GM23248 (cell line): ENCODE measurements around the gene DPP10. TPM values are rescaled to one million over a fixed set of nuclear protein-coding genes. Genes with fewer than 3 reads are reported as not detected.
"Not testable (repeated sequence)": the region's sequence is repeated elsewhere in the genome, so short reads cannot be mapped to it uniquely, and the experiment has no call there.

Experiments used
- DNase-seq: peaks from one replicate; pipeline ENCODE4 v3.0.0-alpha.2; 2015
- H2AFZ ChIP-seq: fragments of 200-600 bp; sonication (generic); 2 replicates; pipeline ENCODE4 v1.6.1; 2016; ENCODE audit warnings: antibody characterized with exemption
- H3F3A ChIP-seq: fragments of 200-600 bp; sonication (generic); 2 replicates; pipeline ENCODE4 v1.6.1; 2016; ENCODE audit warnings: mild to moderate bottlenecking, antibody characterized with exemption, mixed run types; ENCODE audit not compliant: insufficient read depth
- H3K27ac ChIP-seq: fragments of 200-600 bp; sonication (generic); 2 replicates; pipeline ENCODE4 v1.5.1; 2016; ENCODE audit warnings: mild to moderate bottlenecking
- H3K27me3 ChIP-seq: fragments of 200-600 bp; sonication (generic); replicated peaks from 2 replicates; pipeline ENCODE4 v1.6.1; 2016; ENCODE audit warnings: mild to moderate bottlenecking; ENCODE audit not compliant: insufficient read depth
- H3K36me3 ChIP-seq: fragments of 200-600 bp; sonication (generic); 2 replicates; pipeline ENCODE4 v1.6.1; 2016; ENCODE audit warnings: low read depth, mild to moderate bottlenecking
- H3K4me1 ChIP-seq: fragments of 200-600 bp; sonication (generic); 2 replicates; pipeline ENCODE4 v1.6.1; 2016; ENCODE audit warnings: mild to moderate bottlenecking; ENCODE audit not compliant: insufficient read depth
- H3K4me2 ChIP-seq: fragments of 200-600 bp; sonication (generic); one replicate; pipeline ENCODE4 v1.6.1; 2016; ENCODE audit warnings: mild to moderate bottlenecking; ENCODE audit not compliant: unreplicated experiment
- H3K4me3 ChIP-seq: fragments of 200-600 bp; sonication (generic); 2 replicates; pipeline ENCODE4 v1.5.1; 2016; ENCODE audit warnings: mild to moderate bottlenecking
- H3K79me2 ChIP-seq: fragments of 200-600 bp; sonication (generic); 2 replicates; pipeline ENCODE4 v1.6.1; 2016; ENCODE audit warnings: mild to moderate bottlenecking; ENCODE audit not compliant: insufficient read depth
- H3K9ac ChIP-seq: fragments of 200-600 bp; sonication (generic); 2 replicates; pipeline ENCODE4 v1.6.1; 2016; ENCODE audit warnings: mild to moderate bottlenecking
- H3K9me2 ChIP-seq: fragments of 200-600 bp; sonication (generic); 2 replicates; pipeline ENCODE4 v1.6.1; 2016; ENCODE audit warnings: mixed run types, mild to moderate bottlenecking, moderate library complexity; ENCODE audit not compliant: insufficient read depth
- H3K9me3 ChIP-seq: fragments of 200-600 bp; sonication (generic); one replicate; pipeline ENCODE4 v1.6.1; 2017; ENCODE audit warnings: low read depth
- H4K20me1 ChIP-seq: fragments of 200-600 bp; sonication (generic); 2 replicates; pipeline ENCODE4 v1.6.0; 2016; ENCODE audit not compliant: insufficient read depth
- EZH2 ChIP-seq: fragments of 200-600 bp; sonication (generic); IDR thresholded peaks from 2 replicates; pipeline ENCODE4 v1.6.1; 2018; ENCODE audit warnings: antibody characterized with exemption, mild to moderate bottlenecking; ENCODE audit not compliant: insufficient read depth, poor library complexity, severe bottlenecking
- EZH2phosphoT487 ChIP-seq: fragments of 200-600 bp; sonication (generic); IDR thresholded peaks from 2 replicates; pipeline ENCODE4 v1.6.1; 2018; ENCODE audit warnings: antibody characterized with exemption, moderate library complexity, mild to moderate bottlenecking, low read depth; ENCODE audit not compliant: insufficient read depth
- WGBS, 2 experiments: methylation state at CpG; one replicate each; pipeline ENCODE4 v1.1.6; 2015 to 2017; ENCODE audit warnings: low lambda C conversion rate in 2 of 2, low coverage in 1 of 2; ENCODE audit errors: missing lambda C conversion rate in 2 of 2; 5-methylcytosine and 5-hydroxymethylcytosine counted together
- in situ Hi-C: fragments of 300-500 bp; cut with MboI; formaldehyde crosslinking; loops from 2 replicates; pipeline ENCODE4 v1.15.0; 2020
- polyA plus RNA-seq: library from polyadenylated mRNA; unstranded; fragments of >200 nt; fragmentation: Nextera tagmentation; extraction: Ambion mirVana; gene quantifications from 2 replicates; pipeline ENCODE4 v1.2.1, GENCODE V29; 2016
- total RNA-seq: library from RNA; depleted of rRNA; stranded (reverse); fragments of >200 nt; shearing (Covaris generic); gene quantifications from 2 replicates; pipeline ENCODE4 v1.2.3, GENCODE V29; 2014

Gene DPP10
- total and polyA plus RNA-seq, 2 experiments from 2014 or later: not detected

DNA sequence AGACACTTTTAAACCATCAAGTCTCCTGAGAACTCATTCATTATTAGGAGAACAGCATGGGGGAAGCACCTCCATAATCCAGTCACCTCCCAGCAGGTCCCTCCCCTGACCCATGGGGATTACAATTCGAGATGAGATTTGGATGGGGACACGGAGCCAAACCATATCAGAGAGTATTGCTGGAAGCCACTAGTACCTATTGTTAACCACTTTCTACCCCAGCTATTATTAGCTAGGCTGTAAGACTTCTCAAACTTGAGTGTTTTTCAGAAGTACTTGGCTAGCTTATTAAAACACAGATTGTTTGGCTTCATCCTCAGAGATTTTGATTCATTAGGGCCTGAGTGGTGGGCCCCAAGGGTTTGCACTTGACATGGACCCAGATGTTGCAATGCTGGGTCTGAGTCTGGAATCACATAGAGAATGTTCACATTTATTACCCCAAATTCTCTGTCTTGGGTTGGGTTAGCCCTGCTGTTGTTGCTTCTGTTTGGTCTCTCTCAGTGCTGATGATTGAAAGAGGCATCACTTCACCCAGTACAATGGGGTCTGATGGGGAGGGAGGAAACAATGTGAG is 506.9 kb downstream of the DPP10 start:
- Histone ChIP-seq H3F3A (no peaks in the 10 kb centered on the region), H3K27me3 (no peaks in the 10 kb centered on the region), H3K27ac (no peak overlapping the region), H3K4me2 (no peak overlapping the region), H2AFZ (no peak overlapping the region), H3K9me2 (no peaks in the 10 kb centered on the region), H3K4me1 (no peaks in the 10 kb centered on the region), H4K20me1 (no peaks in the 10 kb centered on the region), H3K36me3 (no peaks in the 10 kb centered on the region), H3K79me2 (no peaks in the 10 kb centered on the region), H3K4me3 (no peak overlapping the region), H3K9ac (no peak overlapping the region), H3K9me3 (peaks cover 4% of the 10 kb centered on the region)
- DNase-seq: no peak
- WGBS, 2 experiments: 14 to 22% methylated on average over 2 of the region's 2 CpGs
- no peak for TF ChIP-seq EZH2
- no peak for TF ChIP-seq EZH2phosphoT487
- in situ Hi-C loops: no loop called here

- DNase-seq: no peak
- WGBS, 2 experiments: 47 to 55% methylated on average over 5 of the region's 5 CpGs
- Histone ChIP-seq H3K27me3 (no peaks in the 10 kb centered on the region), H4K20me1 (no peaks in the 10 kb centered on the region), H3K9ac (no peak overlapping the region), H3K9me3 (no peaks in the 10 kb centered on the region), H3K36me3 (no peaks in the 10 kb centered on the region), H3K9me2 (no peaks in the 10 kb centered on the region), H3K27ac (no peak overlapping the region), H3F3A (no peaks in the 10 kb centered on the region), H2AFZ (no peak overlapping the region), H3K4me3 (no peak overlapping the region), H3K79me2 (no peaks in the 10 kb centered on the region), H3K4me2 (no peak overlapping the region), H3K4me1 (no peaks in the 10 kb centered on the region)
- TF ChIP-seq EZH2phosphoT487 (no peak), EZH2 (no peak)
- in situ Hi-C loops: no loop called here
Measured at GRCh38 chr2:114960389-114960788, 517.9 kb downstream of the DPP10 start.

- no peaks in the 10 kb centered on the region for H3K9me3 ChIP-seq
- no peak overlapping the region for H3K9ac ChIP-seq
- H3K27ac ChIP-seq: no peak overlapping the region
- H3K36me3 ChIP-seq: no peaks in the 10 kb centered on the region
- no peak for TF ChIP-seq EZH2phosphoT487
- no peak for TF ChIP-seq EZH2
- H3K9me2 ChIP-seq: no peaks in the 10 kb centered on the region
- no peak overlapping the region for H3K4me2 ChIP-seq
- H3K27me3 ChIP-seq: no peaks in the 10 kb centered on the region
- H3F3A ChIP-seq: no peaks in the 10 kb centered on the region
- in situ Hi-C loops: no loop called here
- H4K20me1 ChIP-seq: no peaks in the 10 kb centered on the region
- no peak for DNase-seq
- H2AFZ ChIP-seq: no peak overlapping the region
- no peaks in the 10 kb centered on the region for H3K79me2 ChIP-seq
- WGBS, 2 experiments: 12 to 14% methylated on average over 3 of the region's 3 CpGs
- no peak overlapping the region for H3K4me3 ChIP-seq
- no peaks in the 10 kb centered on the region for H3K4me1 ChIP-seq
Measured at GRCh38 chr2:114962532-114962931, 520.1 kb downstream of the DPP10 start.

GRCh38 chr2:114968748-114969400 is 526.4 kb downstream of the DPP10 start:
- H3F3A ChIP-seq: no peaks in the 10 kb centered on the region
- H3K4me3 ChIP-seq: no peak overlapping the region
- H4K20me1 ChIP-seq: no peaks in the 10 kb centered on the region
- no peak overlapping the region for H3K27ac ChIP-seq
- H3K4me2 ChIP-seq: no peak overlapping the region
- H3K36me3 ChIP-seq: no peaks in the 10 kb centered on the region
- no peak overlapping the region for H3K9ac ChIP-seq
- H3K9me3 ChIP-seq: peaks cover 6% of the 10 kb centered on the region
- no peak for TF ChIP-seq EZH2phosphoT487
- TF ChIP-seq EZH2: no peak
- H3K79me2 ChIP-seq: no peaks in the 10 kb centered on the region
- no peaks in the 10 kb centered on the region for H3K27me3 ChIP-seq
- no peak overlapping the region for H2AFZ ChIP-seq
- no peaks in the 10 kb centered on the region for H3K4me1 ChIP-seq
- in situ Hi-C loops: no loop called here
- no peak for DNase-seq
- H3K9me2 ChIP-seq: no peaks in the 10 kb centered on the region
- WGBS, 2 experiments: 5 to 8% methylated on average over 2 of the region's 2 CpGs

DNA sequence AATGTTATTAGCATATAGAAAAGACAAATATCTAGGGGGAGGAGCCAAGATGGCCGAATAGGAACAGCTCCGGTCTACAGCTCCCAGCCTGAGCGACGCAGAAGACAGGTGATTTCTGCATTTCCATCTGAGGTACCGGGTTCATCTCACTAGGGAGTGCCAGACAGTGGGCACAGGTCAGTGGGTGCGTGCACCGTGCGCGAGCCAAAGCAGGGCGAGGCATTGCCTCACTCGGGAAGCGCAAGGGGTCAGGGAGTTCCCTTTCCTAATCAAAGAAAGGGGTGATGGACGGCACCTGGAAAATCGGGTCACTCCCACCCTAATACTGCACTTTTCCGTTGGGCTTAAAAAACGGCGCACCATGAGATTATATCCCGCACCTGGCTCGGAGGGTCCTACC is 561.9 kb downstream of the DPP10 start:
- H3F3A ChIP-seq, H3K9me3 ChIP-seq, H3K9me2 ChIP-seq, H3K4me1 ChIP-seq, in situ Hi-C loops, H4K20me1 ChIP-seq, H3K79me2 ChIP-seq, H3K27ac ChIP-seq, H3K27me3 ChIP-seq, H3K4me2 ChIP-seq, H3K4me3 ChIP-seq, H3K36me3 ChIP-seq, H3K9ac ChIP-seq, DNase-seq, H2AFZ ChIP-seq: not testable (repeated sequence)
- WGBS, 2 experiments: 42 to 55% methylated on average over 8 to 19 of the region's 19 CpGs
